OCI-M2 (cell line): ENCODE data around the gene ZNF585A.

ENCODE experiments used
- DNase-seq: peaks from one replicate; lab custom pipeline; 2025; ENCODE audit not compliant: unreplicated experiment; lab: John Stamatoyannopoulos, UW

Gene ZNF585A

DNA sequence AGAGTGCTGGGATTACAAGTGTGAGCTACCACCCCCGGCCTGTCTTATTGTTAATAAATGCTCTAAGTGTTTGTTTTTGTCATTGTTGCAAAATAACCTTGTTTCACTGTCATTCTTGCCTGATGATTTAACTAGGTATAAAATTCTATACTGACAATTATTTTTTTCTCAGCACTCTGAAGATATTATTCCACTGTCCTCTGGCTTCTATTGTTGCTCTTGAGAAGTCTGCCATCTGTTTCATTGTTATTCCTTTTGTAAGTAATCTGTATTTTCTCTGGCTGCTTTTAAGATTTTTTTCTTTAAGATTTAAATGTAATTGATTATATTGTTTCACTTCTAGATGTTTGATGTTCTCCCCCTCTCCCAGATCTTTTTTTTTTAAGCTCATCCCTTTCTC, 76.6 kb downstream of the ZNF585A start:
- DNase-seq: no peak
